ENCODE data around the gene AHDC1.

AHDC1 gene

DNA sequence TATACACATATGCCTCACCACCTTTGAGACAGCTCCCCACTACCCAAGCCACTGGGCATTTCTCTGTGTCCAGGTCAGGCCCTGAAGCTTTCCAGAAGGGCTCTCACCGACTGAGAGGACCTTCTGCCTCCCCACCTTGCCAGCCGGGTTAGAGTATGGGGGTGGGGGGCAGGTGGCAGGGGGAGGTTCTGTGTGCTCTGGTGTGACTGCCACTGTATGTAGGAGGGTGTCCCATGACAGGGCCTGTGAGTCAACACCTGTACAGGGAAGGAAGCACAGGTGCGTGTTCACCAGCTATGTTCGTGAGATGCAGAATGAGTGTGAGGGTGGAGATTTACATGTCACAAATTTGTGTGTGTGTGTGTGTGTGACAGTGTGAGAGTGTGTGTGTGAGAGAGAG, 7.0 kb downstream of the AHDC1 start:
- no peak for DNase-seq

DNA sequence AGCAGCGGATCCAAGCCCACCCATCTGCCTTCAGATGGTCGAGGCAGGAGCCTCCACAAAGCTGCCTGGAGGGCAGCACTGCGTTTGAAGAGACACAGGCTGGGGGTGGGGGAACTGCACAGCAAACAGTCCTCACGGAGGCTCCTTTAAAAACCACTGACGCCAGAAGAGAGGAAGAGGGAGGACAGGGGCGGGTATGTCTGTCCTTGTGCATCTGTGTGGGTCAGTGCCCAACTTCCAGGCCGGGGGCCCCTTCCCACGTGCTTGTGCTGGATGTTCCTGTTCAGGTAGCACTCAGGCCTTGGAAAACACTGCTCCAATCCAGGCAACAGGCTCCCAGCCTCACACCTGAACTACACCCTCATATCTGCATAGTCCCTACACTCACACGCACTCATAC, 7.7 kb downstream of the AHDC1 start:
- DNase-seq: no peak

DNA sequence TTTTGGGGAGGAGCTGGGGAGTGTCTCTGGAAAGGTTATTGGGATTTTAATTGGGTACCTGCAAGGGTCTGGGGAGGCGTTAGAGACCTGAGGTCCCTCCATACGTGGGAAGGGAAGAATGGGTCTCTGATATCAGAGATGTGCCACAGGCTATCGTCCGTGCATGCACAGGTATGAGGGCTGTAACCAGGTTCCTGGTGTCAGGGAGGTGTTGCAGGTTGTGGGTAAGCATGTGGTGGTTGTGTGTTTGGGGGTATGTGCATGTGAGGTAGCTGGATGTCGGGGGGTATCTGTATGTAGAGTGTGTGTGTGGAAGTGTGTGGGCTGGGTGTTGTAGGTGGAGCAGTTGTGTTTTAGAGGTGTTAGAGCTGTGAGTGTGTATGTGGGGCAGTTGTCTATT, 8.3 kb downstream of the AHDC1 start:
- DNase-seq: no peak

DNA sequence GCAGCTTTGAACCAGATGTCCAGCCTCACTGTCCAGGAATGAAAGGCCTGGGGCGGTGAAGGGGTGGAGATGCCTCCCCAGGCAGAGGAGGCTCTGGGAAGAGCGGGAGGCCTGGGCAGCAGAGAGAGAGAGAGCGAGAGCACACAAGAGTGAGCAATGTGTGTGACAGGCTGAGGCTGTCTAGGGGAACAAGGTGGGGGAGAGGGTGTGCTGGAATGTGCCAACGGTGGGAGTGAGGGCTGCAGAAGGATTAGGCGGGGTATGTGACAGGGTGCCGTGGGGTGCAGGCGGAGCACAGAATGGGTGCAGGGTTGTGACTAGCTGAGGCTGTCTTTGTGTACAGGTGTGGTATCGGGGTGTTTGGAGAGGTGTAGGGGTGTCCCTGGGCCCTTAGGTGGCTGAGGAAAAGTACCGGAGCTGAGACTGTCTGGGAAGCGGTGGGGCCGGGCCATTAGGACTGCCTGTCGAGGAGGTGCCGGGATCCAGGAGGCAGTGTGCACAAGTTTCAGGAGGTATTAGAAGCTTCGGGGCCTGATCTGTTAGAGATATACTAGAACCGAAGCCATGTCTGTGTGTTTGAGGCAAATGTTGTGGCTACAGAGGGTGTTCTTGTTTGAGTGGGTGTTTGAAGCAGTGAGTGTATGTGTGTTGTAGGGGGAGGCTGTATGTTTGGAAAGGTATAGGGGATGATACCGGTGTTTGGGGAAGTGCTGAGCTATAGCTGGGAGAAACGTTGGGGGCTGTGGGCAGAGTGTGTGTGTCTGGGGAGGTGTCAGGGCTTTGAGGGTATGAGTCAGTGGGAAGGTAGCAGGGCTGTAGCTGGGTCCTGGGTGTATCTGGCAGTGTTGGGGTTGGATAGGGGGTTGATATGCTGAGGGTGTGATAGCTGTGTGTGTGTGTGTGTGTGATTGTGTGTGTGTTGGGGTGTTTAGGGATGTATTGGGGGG, 9.1 kb downstream of the AHDC1 start:
- DNase-seq: peak; percentile 60

GRCh38 chr1:27593678-27594563, 10.0 kb downstream of the AHDC1 start:
- no peak for DNase-seq

DNA sequence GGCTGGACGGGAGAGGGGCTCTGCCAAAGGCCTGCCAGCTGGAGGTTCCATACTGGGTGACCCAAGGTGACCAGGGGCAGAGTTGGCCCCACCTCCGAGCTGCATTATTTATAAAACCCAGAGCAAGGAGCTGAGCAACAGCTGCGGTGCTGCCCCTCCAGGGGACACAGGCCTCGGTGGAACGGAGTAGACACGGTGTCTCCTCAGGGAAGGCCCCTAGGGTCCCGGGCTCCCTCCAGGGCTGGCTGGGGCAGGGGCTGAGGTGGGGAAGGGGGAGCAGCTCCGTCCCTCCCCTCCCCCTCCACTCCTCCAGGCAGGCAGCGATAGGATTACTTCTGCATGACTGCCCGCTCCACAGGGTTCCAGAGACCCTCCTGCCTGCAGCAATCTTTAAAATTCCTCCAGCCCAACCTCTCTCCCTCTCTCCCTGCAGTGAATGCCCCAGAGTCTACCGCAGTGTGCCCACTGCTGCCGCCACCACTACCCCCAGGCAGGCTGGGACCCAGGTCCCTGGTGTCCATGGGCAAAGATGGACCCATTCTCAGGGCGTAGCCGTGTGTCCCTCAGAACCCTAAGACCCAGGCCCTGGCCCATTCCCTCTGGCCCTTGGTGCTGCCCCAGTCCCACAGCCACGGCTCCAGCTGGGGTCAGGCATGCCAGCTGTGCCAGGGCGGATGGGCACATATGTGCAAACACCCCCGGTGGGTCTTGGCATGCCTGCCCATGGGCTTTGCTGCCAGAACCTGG, 10.8 kb downstream of the AHDC1 start:
- DNase-seq: no peak

DNA sequence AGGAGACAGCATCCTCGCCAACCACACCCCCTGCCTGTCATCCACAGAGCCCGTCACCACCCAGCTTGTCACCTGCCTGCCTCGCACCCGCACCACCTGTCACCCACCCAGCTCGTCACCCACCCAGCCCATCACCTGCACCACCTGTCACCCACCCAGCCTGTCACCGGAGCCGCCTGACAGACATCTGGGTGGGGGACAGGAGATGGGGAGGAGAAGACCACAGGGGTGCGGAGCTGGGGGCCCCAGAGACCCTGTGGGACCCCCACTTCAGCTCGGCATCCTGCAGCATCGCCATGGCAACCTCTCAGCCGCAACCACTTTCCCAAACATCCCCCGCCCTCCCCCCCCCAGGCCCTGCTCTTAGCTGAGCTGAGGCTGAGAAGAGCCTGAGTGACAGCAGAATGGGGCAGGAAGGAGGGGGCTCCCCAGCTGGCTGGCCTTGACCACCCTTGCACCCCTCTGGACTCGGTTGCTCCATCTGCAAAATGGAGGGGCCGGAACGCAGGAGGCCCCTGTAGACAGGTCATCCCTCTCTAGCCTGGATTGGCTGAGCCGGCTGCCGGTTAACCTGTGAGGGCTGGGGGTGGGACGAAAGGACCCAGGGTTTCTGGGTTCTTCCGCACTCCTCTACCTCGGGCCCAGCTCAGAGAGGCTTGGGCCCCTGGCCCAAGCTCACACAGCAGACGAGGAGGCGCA, 11.6 kb downstream of the AHDC1 start:
- DNase-seq: no peak

- DNase-seq: no peak
Observed at GRCh38 chr1:27591622-27592021, 12.3 kb downstream of the AHDC1 start.

GRCh38 chr1:27590917-27591508, 12.9 kb downstream of the AHDC1 start:
- DNase-seq: no peak

- DNase-seq: peak; percentile 75
Observed at GRCh38 chr1:27589841-27590426, 14.0 kb downstream of the AHDC1 start.

- DNase-seq: no peak
Observed at GRCh38 chr1:27589441-27589840, 14.5 kb downstream of the AHDC1 start.

DNA sequence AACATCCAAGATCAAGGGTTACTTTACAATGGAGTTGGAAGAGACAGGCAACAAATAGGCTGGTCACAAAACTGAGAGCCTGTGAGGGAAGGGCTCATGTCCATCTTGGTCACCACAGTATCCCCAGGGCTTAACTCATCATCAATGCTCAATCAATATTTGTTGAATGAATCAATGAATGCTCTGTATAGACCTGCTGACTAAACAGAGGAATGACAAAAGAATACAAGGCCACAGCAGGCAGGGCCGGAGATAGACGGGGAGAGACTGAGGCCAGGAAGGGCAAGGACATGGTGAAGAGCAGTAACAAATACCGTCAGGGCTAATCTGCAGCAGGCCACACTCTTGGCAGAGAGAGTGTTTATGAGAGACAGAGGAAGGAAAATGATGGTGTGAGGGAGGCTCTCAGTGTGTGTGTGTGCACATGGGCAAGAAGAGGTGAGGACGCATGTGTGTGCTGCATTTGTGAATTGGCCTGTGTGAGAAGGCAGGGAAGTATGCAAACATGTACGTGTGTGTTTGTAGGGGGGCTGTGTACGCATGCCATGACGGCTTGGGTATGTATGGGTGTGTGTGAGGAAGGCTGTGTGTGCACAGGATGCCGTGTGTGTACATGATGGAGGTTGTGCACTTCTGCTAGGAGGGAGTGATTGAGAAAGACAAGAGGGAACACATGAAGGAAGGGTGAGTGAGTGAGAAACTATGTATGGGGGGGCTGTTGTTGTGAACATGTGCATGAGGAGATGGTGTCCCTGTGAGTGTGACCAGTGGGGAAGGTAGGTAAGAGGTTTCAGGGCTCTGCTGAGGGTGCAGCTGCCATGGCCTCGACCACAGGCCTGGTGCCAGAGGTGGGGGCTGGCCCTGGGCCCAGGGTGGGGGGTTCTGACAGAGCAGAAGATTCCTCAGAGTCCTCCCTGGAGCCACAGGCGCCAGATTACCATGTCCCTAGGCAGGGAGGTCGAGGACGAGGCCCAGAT, 15.4 kb downstream of the AHDC1 start:
- peak; percentile 46 for DNase-seq

- no peak for DNase-seq
Observed at GRCh38 chr1:27585684-27586083, 18.3 kb downstream of the AHDC1 start.

GRCh38 chr1:27584453-27584852, 19.5 kb downstream of the AHDC1 start:
- no peak for DNase-seq

- DNase-seq: no peak
Observed at GRCh38 chr1:27583479-27583878, 20.5 kb downstream of the AHDC1 start.

- no peak for DNase-seq
Observed at GRCh38 chr1:27581823-27582243, 22.1 kb downstream of the AHDC1 start.

DNA sequence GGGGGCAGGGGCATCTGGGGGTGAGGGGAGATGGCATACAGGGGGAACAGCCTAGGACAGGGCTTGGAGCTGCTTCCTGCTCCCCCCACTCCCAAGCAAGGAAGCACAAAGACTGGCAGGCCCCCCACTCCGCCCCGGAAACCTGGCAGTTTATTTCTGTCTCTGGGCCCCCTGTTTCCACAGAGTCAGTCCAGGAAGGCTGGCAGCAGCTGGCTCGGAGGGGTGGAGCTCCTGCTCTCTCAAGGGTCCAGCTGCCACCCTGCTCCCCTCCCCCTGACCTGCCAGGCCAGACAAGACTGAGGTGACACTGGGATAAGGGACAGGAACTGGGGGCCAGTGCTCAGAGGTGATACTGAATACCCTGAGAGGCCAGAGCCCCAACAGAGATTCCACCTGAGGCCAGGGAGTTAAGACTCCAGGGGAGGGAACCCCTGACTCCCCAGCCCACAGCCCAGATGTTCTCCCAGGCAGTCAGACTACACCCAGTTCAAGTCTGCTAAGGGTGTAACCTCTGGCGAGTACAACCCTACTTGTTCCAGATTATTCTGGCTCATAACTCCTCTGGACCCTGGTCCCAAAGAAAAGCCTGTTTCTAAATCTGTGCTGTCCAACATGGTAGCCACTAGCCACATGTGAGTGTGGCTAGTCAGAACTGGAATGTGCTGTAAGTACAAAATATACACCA, 26.3 kb downstream of the AHDC1 start:
- DNase-seq: no peak

GRCh38 chr1:27576806-27577227, 27.1 kb downstream of the AHDC1 start:
- DNase-seq: no peak

DNA sequence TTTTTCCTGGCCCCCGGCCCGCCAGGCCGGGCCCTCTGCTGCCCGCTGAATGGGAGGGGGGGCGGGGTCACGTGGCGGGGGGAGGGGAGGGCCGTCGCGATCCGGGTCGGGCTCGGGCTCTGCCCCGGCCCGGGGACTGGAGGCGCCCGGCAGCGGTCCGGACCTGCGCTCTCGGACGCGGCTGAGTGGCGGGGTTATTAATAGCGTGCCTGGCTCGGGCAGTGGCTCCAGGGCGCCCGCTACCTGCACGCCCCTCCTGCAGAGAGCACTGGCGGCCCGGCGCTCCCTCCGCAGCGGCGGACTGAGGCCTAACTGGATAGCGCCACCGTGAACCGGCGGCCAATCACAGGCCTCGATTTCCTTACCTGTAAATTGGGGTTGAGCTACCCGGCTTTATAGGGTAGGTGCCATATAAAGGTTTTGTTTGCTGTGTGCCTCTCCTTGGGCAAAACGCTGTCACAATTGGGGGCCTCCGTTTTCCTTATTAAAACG, 28.1 kb downstream of the AHDC1 start:
- DNase-seq: no peak
